HL-60 (cell line): Measurements from ENCODE around the gene AGAP9.
"Not testable (repeated sequence)": the region's sequence is repeated elsewhere in the genome, so short reads cannot be mapped to it uniquely, and the experiment has no call there.

Source experiments
- CTCF ChIP-seq: IDR thresholded peaks from one replicate; pipeline ENCODE4 v1.5.1; 2011; ENCODE audit warnings: low read length, control low read depth, inconsistent platforms; ENCODE audit not compliant: insufficient read depth
- GABPA ChIP-seq: IDR thresholded peaks from 2 replicates; pipeline ENCODE4 v1.6.1; 2012; ENCODE audit warnings: low read depth
- POLR2AphosphoS5 ChIP-seq: IDR thresholded peaks from 2 replicates; pipeline ENCODE4 v1.6.1; 2012; ENCODE audit warnings: low read depth
- SPI1 ChIP-seq: IDR thresholded peaks from 2 replicates; pipeline ENCODE4 v1.6.1; 2012; ENCODE audit warnings: low read depth, mild to moderate bottlenecking, borderline replicate concordance

- not testable (repeated sequence) for TF ChIP-seq CTCF, POLR2AphosphoS5, SPI1, GABPA
These were observed 43.3 kb downstream of the AGAP9 start for GRCh38 chr10:47480133-47480532.
